Measurements from ENCODE around the gene CYTH4. TPM values are rescaled to one million over a fixed set of nuclear protein-coding genes. Genes with fewer than 3 reads are reported as not detected.
A peak's percentile ranks its signal among the peaks of the same experiment; 100 is the strongest.

The CYTH4 gene
- total and polyA plus RNA-seq, 3 experiments from 2014 or later, result 23.1 to 80.2 (median 24.7) TPM

- Histone ChIP-seq H3K27ac (ENCODE audit: low read depth, low read length) (no peak overlapping the region), H3K27me3 (ENCODE audit: insufficient read depth, low read length, poor library complexity, severe bottlenecking) (peaks cover 40% of the 10 kb centered on the region), H3K9me3 (ENCODE audit: low read length) (no peaks in the 10 kb centered on the region), H3K4me1 (ENCODE audit: insufficient read depth, low read length) (no peaks in the 10 kb centered on the region), H3K4me3 (ENCODE audit: low read length) (no peak overlapping the region), H3K36me3 (ENCODE audit: insufficient read depth, low read length) (no peaks in the 10 kb centered on the region)
- Mint-ChIP-seq H3K4me1 (peaks cover 9 to 14% (median 10%) of the 10 kb centered on the region in 3 donors), H3K4me3 (no peak overlapping the region), H3K27me3 (peaks cover 41 to 70% of the 10 kb centered on the region in 2 donors), H3K27ac (no peak overlapping the region), H3K36me3 (peaks cover 0 to 3% (median 0%) of the 10 kb centered on the region in 3 donors), H3K9me3 (no peaks in the 10 kb centered on the region)
- DNase-seq, result no peak
- ChIA-PET CTCF (no interaction called here), POLR2A (no interaction called here)
Measured at GRCh38 chr22:37331034-37331428, 48.7 kb downstream of the CYTH4 start.

GRCh38 chr22:37331856-37332536, 49.7 kb downstream of the CYTH4 start:
- no peaks in the 10 kb centered on the region for H3K4me1 ChIP-seq (ENCODE audit: insufficient read depth, low read length)
- ChIA-PET POLR2A (no interaction called here), CTCF (no interaction called here)
- H3K4me1 Mint-ChIP-seq, result peaks cover 7 to 14% (median 10%) of the 10 kb centered on the region in 3 donors
- no peak overlapping the region for H3K4me3 Mint-ChIP-seq
- H3K4me3 ChIP-seq (ENCODE audit: low read length), result no peak overlapping the region
- no peaks in the 10 kb centered on the region for H3K36me3 Mint-ChIP-seq
- no peak overlapping the region for H3K27ac ChIP-seq (ENCODE audit: low read depth, low read length)
- no peaks in the 10 kb centered on the region for H3K9me3 ChIP-seq (ENCODE audit: low read length)
- H3K27me3 Mint-ChIP-seq, result peaks cover 41 to 73% of the 10 kb centered on the region in 2 donors
- DNase-seq, result no peak
- peaks cover 36% of the 10 kb centered on the region for H3K27me3 ChIP-seq (ENCODE audit: insufficient read depth, low read length, poor library complexity, severe bottlenecking)
- peak overlapping the region in 1 of 8 donors; percentile 35 for H3K27ac Mint-ChIP-seq
- no peaks in the 10 kb centered on the region for H3K36me3 ChIP-seq (ENCODE audit: insufficient read depth, low read length)
- no peaks in the 10 kb centered on the region for H3K9me3 Mint-ChIP-seq

- Histone ChIP-seq H3K27ac (ENCODE audit: low read depth, low read length) (no peak overlapping the region), H3K9me3 (ENCODE audit: low read length) (no peaks in the 10 kb centered on the region), H3K27me3 (ENCODE audit: insufficient read depth, low read length, poor library complexity, severe bottlenecking) (peaks cover 39% of the 10 kb centered on the region), H3K36me3 (ENCODE audit: insufficient read depth, low read length) (no peaks in the 10 kb centered on the region), H3K4me3 (ENCODE audit: low read length) (no peak overlapping the region), H3K4me1 (ENCODE audit: insufficient read depth, low read length) (no peaks in the 10 kb centered on the region)
- CTCF ChIA-PET, result interaction anchor here (0.9 to 2.2 kb wide), 2 partner anchors 17 to 95 kb away, joined by 3 to 11 read pairs; no protein-coding TSS in a partner anchor
- peak overlapping the region in 2 of 7 donors; percentile 23 to 56 for H3K4me3 Mint-ChIP-seq
- POLR2A ChIA-PET, result no interaction called here
- peaks cover 7 to 14% (median 10%) of the 10 kb centered on the region in 3 donors for H3K4me1 Mint-ChIP-seq
- H3K27me3 Mint-ChIP-seq, result peaks cover 38 to 72% of the 10 kb centered on the region in 2 donors
- H3K36me3 Mint-ChIP-seq, result no peaks in the 10 kb centered on the region
- DNase-seq, result no peak
- no peaks in the 10 kb centered on the region for H3K9me3 Mint-ChIP-seq
- H3K27ac Mint-ChIP-seq, result no peak overlapping the region
Measured at GRCh38 chr22:37333724-37334460, 51.6 kb downstream of the CYTH4 start.

- Histone ChIP-seq H3K9me3 (ENCODE audit: low read length) (no peaks in the 10 kb centered on the region), H3K27ac (ENCODE audit: low read depth, low read length) (no peak overlapping the region), H3K36me3 (ENCODE audit: insufficient read depth, low read length) (no peaks in the 10 kb centered on the region), H3K4me1 (ENCODE audit: insufficient read depth, low read length) (no peaks in the 10 kb centered on the region), H3K4me3 (ENCODE audit: low read length) (no peak overlapping the region), H3K27me3 (ENCODE audit: insufficient read depth, low read length, poor library complexity, severe bottlenecking) (peaks cover 39% of the 10 kb centered on the region)
- DNase-seq, result no peak
- Mint-ChIP-seq H3K4me1 (peaks cover 7 to 14% (median 10%) of the 10 kb centered on the region in 3 donors), H3K4me3 (peak overlapping the region in 2 of 7 donors; percentile 23 to 56), H3K9me3 (no peaks in the 10 kb centered on the region), H3K36me3 (no peaks in the 10 kb centered on the region), H3K27ac (no peak overlapping the region), H3K27me3 (peaks cover 38 to 71% of the 10 kb centered on the region in 2 donors)
- CTCF ChIA-PET, result interaction anchor here (0.9 to 2.2 kb wide), 2 partner anchors 17 to 94 kb away, joined by 3 to 11 read pairs; no protein-coding TSS in a partner anchor
- POLR2A ChIA-PET, result interaction anchor here (0.6 kb wide), 1 partner anchor 167 kb away, joined by 3 read pairs; no protein-coding TSS in a partner anchor
Measured at GRCh38 chr22:37334461-37334858, 52.2 kb downstream of the CYTH4 start.

GRCh38 chr22:37334859-37335805, 52.8 kb downstream of the CYTH4 start:
- Mint-ChIP-seq H3K4me3 (peak overlapping the region in 2 of 7 donors; percentile 4 to 52), H3K27ac (peak overlapping the region in 1 of 8 donors; percentile 50), H3K9me3 (no peaks in the 10 kb centered on the region)

GRCh38 chr22:37335806-37336199, 53.5 kb downstream of the CYTH4 start:
- H3K4me1 ChIP-seq (ENCODE audit: insufficient read depth, low read length), result no peaks in the 10 kb centered on the region
- DNase-seq, result no peak
- no peaks in the 10 kb centered on the region for H3K9me3 ChIP-seq (ENCODE audit: low read length)
- H3K36me3 Mint-ChIP-seq, result no peaks in the 10 kb centered on the region
- no peak overlapping the region for H3K4me3 Mint-ChIP-seq
- H3K27ac ChIP-seq (ENCODE audit: low read depth, low read length), result no peak overlapping the region
- POLR2A ChIA-PET, result no interaction called here
- H3K36me3 ChIP-seq (ENCODE audit: insufficient read depth, low read length), result no peaks in the 10 kb centered on the region
- peaks cover 35 to 64% of the 10 kb centered on the region in 2 donors for H3K27me3 Mint-ChIP-seq
- H3K4me1 Mint-ChIP-seq, result peaks cover 7 to 14% (median 10%) of the 10 kb centered on the region in 3 donors
- no peak overlapping the region for H3K27ac Mint-ChIP-seq
- CTCF ChIA-PET, result no interaction called here
- H3K27me3 ChIP-seq (ENCODE audit: insufficient read depth, low read length, poor library complexity, severe bottlenecking), result peaks cover 39% of the 10 kb centered on the region
- no peaks in the 10 kb centered on the region for H3K9me3 Mint-ChIP-seq
- H3K4me3 ChIP-seq (ENCODE audit: low read length), result no peak overlapping the region

More at GRCh38 chr22:37334859-37335805, 52.8 kb downstream of the CYTH4 start:
- H3K27ac ChIP-seq (ENCODE audit: low read depth, low read length), result no peak overlapping the region
- POLR2A ChIA-PET, result interaction anchor here (0.6 kb wide), 1 partner anchor 168 kb away, joined by 3 read pairs; no protein-coding TSS in a partner anchor
- CTCF ChIA-PET, result interaction anchor here (2.2 kb wide), 1 partner anchor 18 kb away, joined by 11 read pairs; no protein-coding TSS in a partner anchor
- no peak for DNase-seq
- H3K4me1 Mint-ChIP-seq, result peaks cover 7 to 14% (median 10%) of the 10 kb centered on the region in 3 donors
- H3K36me3 ChIP-seq (ENCODE audit: insufficient read depth, low read length), result no peaks in the 10 kb centered on the region
- H3K4me1 ChIP-seq (ENCODE audit: insufficient read depth, low read length), result no peaks in the 10 kb centered on the region
- no peaks in the 10 kb centered on the region for H3K36me3 Mint-ChIP-seq
- H3K27me3 Mint-ChIP-seq, result peaks cover 35 to 68% of the 10 kb centered on the region in 2 donors
- H3K9me3 ChIP-seq (ENCODE audit: low read length), result no peaks in the 10 kb centered on the region
- H3K27me3 ChIP-seq (ENCODE audit: insufficient read depth, low read length, poor library complexity, severe bottlenecking), result peaks cover 39% of the 10 kb centered on the region
- H3K4me3 ChIP-seq (ENCODE audit: low read length), result no peak overlapping the region

GRCh38 chr22:37336579-37336978, 54.3 kb downstream of the CYTH4 start:
- Histone ChIP-seq H3K4me3 (ENCODE audit: low read length) (no peak overlapping the region), H3K36me3 (ENCODE audit: insufficient read depth, low read length) (no peaks in the 10 kb centered on the region), H3K27me3 (ENCODE audit: insufficient read depth, low read length, poor library complexity, severe bottlenecking) (peaks cover 39% of the 10 kb centered on the region), H3K9me3 (ENCODE audit: low read length) (no peaks in the 10 kb centered on the region), H3K27ac (ENCODE audit: low read depth, low read length) (no peak overlapping the region), H3K4me1 (ENCODE audit: insufficient read depth, low read length) (no peaks in the 10 kb centered on the region)
- Mint-ChIP-seq H3K27me3 (peaks cover 37 to 61% of the 10 kb centered on the region in 2 donors), H3K4me1 (peaks cover 7 to 14% (median 10%) of the 10 kb centered on the region in 3 donors), H3K36me3 (no peaks in the 10 kb centered on the region), H3K4me3 (no peak overlapping the region), H3K9me3 (no peaks in the 10 kb centered on the region), H3K27ac (no peak overlapping the region)
- POLR2A ChIA-PET, result interaction anchor here (0.5 kb wide), 1 partner anchor 1344 kb away, joined by 3 read pairs; no protein-coding TSS in a partner anchor
- no peak for DNase-seq
- CTCF ChIA-PET, result no interaction called here
